ENCODE data around the gene LHFPL2.
"Not testable (repeated sequence)": the region's sequence is repeated elsewhere in the genome, so short reads cannot be mapped to it uniquely, and the experiment has no call there.

Gene LHFPL2

GRCh38 chr5:78627175-78627574, 21.4 kb downstream of the LHFPL2 start:
- no peak overlapping the region for H3K4me3 ChIP-seq (ENCODE audit: low read length)
- H3K9ac ChIP-seq (ENCODE audit: low read length): no peak overlapping the region
- H3K27me3 ChIP-seq (ENCODE audit: control insufficient read depth, insufficient read depth, low read length): no peaks in the 10 kb centered on the region
- H3K9me3 ChIP-seq (ENCODE audit: control insufficient read depth, low read depth, low read length): no peaks in the 10 kb centered on the region
- no peaks in the 10 kb centered on the region for H3K4me1 ChIP-seq (ENCODE audit: control insufficient read depth, low read depth, low read length)
- H3K36me3 ChIP-seq (ENCODE audit: control insufficient read depth, low read depth, low read length): peaks cover 35% of the 10 kb centered on the region
- H3K27ac ChIP-seq (ENCODE audit: low read length): no peak overlapping the region

- Histone ChIP-seq H3K4me3 (ENCODE audit: low read length) (no peak overlapping the region), H3K27ac (ENCODE audit: low read length) (no peak overlapping the region), H3K4me1 (ENCODE audit: control insufficient read depth, low read depth, low read length) (no peaks in the 10 kb centered on the region), H3K9me3 (ENCODE audit: control insufficient read depth, low read depth, low read length) (no peaks in the 10 kb centered on the region), H3K27me3 (ENCODE audit: control insufficient read depth, insufficient read depth, low read length) (no peaks in the 10 kb centered on the region), H3K9ac (ENCODE audit: low read length) (no peak overlapping the region), H3K36me3 (ENCODE audit: control insufficient read depth, low read depth, low read length) (peaks cover 27% of the 10 kb centered on the region)
These were observed 22.5 kb downstream of the LHFPL2 start for GRCh38 chr5:78626009-78626571.

- Histone ChIP-seq H3K4me3 (ENCODE audit: low read length) (no peak overlapping the region), H3K9me3 (ENCODE audit: control insufficient read depth, low read depth, low read length) (peaks cover 4% of the 10 kb centered on the region), H3K27ac (ENCODE audit: low read length) (no peak overlapping the region), H3K27me3 (ENCODE audit: control insufficient read depth, insufficient read depth, low read length) (no peaks in the 10 kb centered on the region), H3K9ac (ENCODE audit: low read length) (no peak overlapping the region), H3K36me3 (ENCODE audit: control insufficient read depth, low read depth, low read length) (peaks cover 21% of the 10 kb centered on the region), H3K4me1 (ENCODE audit: control insufficient read depth, low read depth, low read length) (no peaks in the 10 kb centered on the region)
These were observed 23.6 kb downstream of the LHFPL2 start for GRCh38 chr5:78624992-78625391.

GRCh38 chr5:78624011-78624541, 24.5 kb downstream of the LHFPL2 start:
- H3K4me3 ChIP-seq (ENCODE audit: low read length): no peak overlapping the region
- H3K9me3 ChIP-seq (ENCODE audit: control insufficient read depth, low read depth, low read length): peaks cover 4% of the 10 kb centered on the region
- no peaks in the 10 kb centered on the region for H3K4me1 ChIP-seq (ENCODE audit: control insufficient read depth, low read depth, low read length)
- H3K27me3 ChIP-seq (ENCODE audit: control insufficient read depth, insufficient read depth, low read length): no peaks in the 10 kb centered on the region
- H3K27ac ChIP-seq (ENCODE audit: low read length): no peak overlapping the region
- H3K9ac ChIP-seq (ENCODE audit: low read length): no peak overlapping the region
- H3K36me3 ChIP-seq (ENCODE audit: control insufficient read depth, low read depth, low read length): peaks cover 14% of the 10 kb centered on the region

- Histone ChIP-seq H3K27ac (ENCODE audit: low read length) (no peak overlapping the region), H3K27me3 (ENCODE audit: control insufficient read depth, insufficient read depth, low read length) (no peaks in the 10 kb centered on the region), H3K4me3 (ENCODE audit: low read length) (no peak overlapping the region), H3K9ac (ENCODE audit: low read length) (no peak overlapping the region), H3K4me1 (ENCODE audit: control insufficient read depth, low read depth, low read length) (no peaks in the 10 kb centered on the region), H3K36me3 (ENCODE audit: control insufficient read depth, low read depth, low read length) (peaks cover 8% of the 10 kb centered on the region), H3K9me3 (ENCODE audit: control insufficient read depth, low read depth, low read length) (peaks cover 4% of the 10 kb centered on the region)
These were observed 26.1 kb downstream of the LHFPL2 start for GRCh38 chr5:78622302-78622971.

GRCh38 chr5:78621291-78621738, 27.3 kb downstream of the LHFPL2 start:
- Histone ChIP-seq H3K9ac (ENCODE audit: low read length) (no peak overlapping the region), H3K27me3 (ENCODE audit: control insufficient read depth, insufficient read depth, low read length) (no peaks in the 10 kb centered on the region), H3K27ac (ENCODE audit: low read length) (no peak overlapping the region), H3K4me3 (ENCODE audit: low read length) (no peak overlapping the region), H3K36me3 (ENCODE audit: control insufficient read depth, low read depth, low read length) (peaks cover 8% of the 10 kb centered on the region), H3K9me3 (ENCODE audit: control insufficient read depth, low read depth, low read length) (peaks cover 4% of the 10 kb centered on the region), H3K4me1 (ENCODE audit: control insufficient read depth, low read depth, low read length) (no peaks in the 10 kb centered on the region)

- H3K27me3 ChIP-seq (ENCODE audit: control insufficient read depth, insufficient read depth, low read length); H3K36me3 ChIP-seq (ENCODE audit: control insufficient read depth, low read depth, low read length): not testable (repeated sequence)
These were observed 28.5 kb downstream of the LHFPL2 start for GRCh38 chr5:78620119-78620518.

GRCh38 chr5:78618303-78618702, 30.3 kb downstream of the LHFPL2 start:
- H3K27me3 ChIP-seq (ENCODE audit: control insufficient read depth, insufficient read depth, low read length): no peaks in the 10 kb centered on the region
- peaks cover 5% of the 10 kb centered on the region for H3K36me3 ChIP-seq (ENCODE audit: control insufficient read depth, low read depth, low read length)

More at GRCh38 chr5:78620119-78620518, 28.5 kb downstream of the LHFPL2 start:
- not testable (repeated sequence) for H3K27ac ChIP-seq (ENCODE audit: low read length); H3K9me3 ChIP-seq (ENCODE audit: control insufficient read depth, low read depth, low read length); H3K9ac ChIP-seq (ENCODE audit: low read length); H3K4me1 ChIP-seq (ENCODE audit: control insufficient read depth, low read depth, low read length); H3K4me3 ChIP-seq (ENCODE audit: low read length)

GRCh38 chr5:78615697-78616096, 32.9 kb downstream of the LHFPL2 start:
- Histone ChIP-seq H3K9ac (ENCODE audit: low read length) (no peak overlapping the region), H3K36me3 (ENCODE audit: control insufficient read depth, low read depth, low read length) (peaks cover 5% of the 10 kb centered on the region), H3K4me1 (ENCODE audit: control insufficient read depth, low read depth, low read length) (peaks cover 18% of the 10 kb centered on the region), H3K4me3 (ENCODE audit: low read length) (no peak overlapping the region), H3K27me3 (ENCODE audit: control insufficient read depth, insufficient read depth, low read length) (no peaks in the 10 kb centered on the region), H3K27ac (ENCODE audit: low read length) (no peak overlapping the region), H3K9me3 (ENCODE audit: control insufficient read depth, low read depth, low read length) (peaks cover 4% of the 10 kb centered on the region)

More at GRCh38 chr5:78618303-78618702, 30.3 kb downstream of the LHFPL2 start:
- H3K4me1 ChIP-seq (ENCODE audit: control insufficient read depth, low read depth, low read length): no peaks in the 10 kb centered on the region
- H3K9ac ChIP-seq (ENCODE audit: low read length): no peak overlapping the region
- no peak overlapping the region for H3K27ac ChIP-seq (ENCODE audit: low read length)
- no peak overlapping the region for H3K4me3 ChIP-seq (ENCODE audit: low read length)
- peaks cover 4% of the 10 kb centered on the region for H3K9me3 ChIP-seq (ENCODE audit: control insufficient read depth, low read depth, low read length)

GRCh38 chr5:78614816-78615215, 33.8 kb downstream of the LHFPL2 start:
- no peak overlapping the region for H3K4me3 ChIP-seq (ENCODE audit: low read length)
- no peak overlapping the region for H3K27ac ChIP-seq (ENCODE audit: low read length)
- peaks cover 26% of the 10 kb centered on the region for H3K4me1 ChIP-seq (ENCODE audit: control insufficient read depth, low read depth, low read length)
- H3K9me3 ChIP-seq (ENCODE audit: control insufficient read depth, low read depth, low read length): no peaks in the 10 kb centered on the region
- no peaks in the 10 kb centered on the region for H3K36me3 ChIP-seq (ENCODE audit: control insufficient read depth, low read depth, low read length)
- H3K27me3 ChIP-seq (ENCODE audit: control insufficient read depth, insufficient read depth, low read length): no peaks in the 10 kb centered on the region
- no peak overlapping the region for H3K9ac ChIP-seq (ENCODE audit: low read length)

- no peak overlapping the region for H3K9ac ChIP-seq (ENCODE audit: low read length)
- no peaks in the 10 kb centered on the region for H3K9me3 ChIP-seq (ENCODE audit: control insufficient read depth, low read depth, low read length)
- peaks cover 26% of the 10 kb centered on the region for H3K4me1 ChIP-seq (ENCODE audit: control insufficient read depth, low read depth, low read length)
- no peak overlapping the region for H3K27ac ChIP-seq (ENCODE audit: low read length)
- no peak overlapping the region for H3K4me3 ChIP-seq (ENCODE audit: low read length)
- no peaks in the 10 kb centered on the region for H3K36me3 ChIP-seq (ENCODE audit: control insufficient read depth, low read depth, low read length)
- no peaks in the 10 kb centered on the region for H3K27me3 ChIP-seq (ENCODE audit: control insufficient read depth, insufficient read depth, low read length)
These were observed 34.8 kb downstream of the LHFPL2 start for GRCh38 chr5:78613756-78614155.

GRCh38 chr5:78613151-78613533, 35.4 kb downstream of the LHFPL2 start:
- H3K36me3 ChIP-seq (ENCODE audit: control insufficient read depth, low read depth, low read length): no peaks in the 10 kb centered on the region

More at GRCh38 chr5:78613151-78613533, 35.4 kb downstream of the LHFPL2 start:
- Histone ChIP-seq H3K9me3 (ENCODE audit: control insufficient read depth, low read depth, low read length) (no peaks in the 10 kb centered on the region), H3K27ac (ENCODE audit: low read length) (no peak overlapping the region), H3K27me3 (ENCODE audit: control insufficient read depth, insufficient read depth, low read length) (no peaks in the 10 kb centered on the region), H3K9ac (ENCODE audit: low read length) (no peak overlapping the region), H3K4me3 (ENCODE audit: low read length) (no peak overlapping the region), H3K4me1 (ENCODE audit: control insufficient read depth, low read depth, low read length) (peaks cover 26% of the 10 kb centered on the region)

Data from iPS-18a (cell line).